GM12878 (cell line): ENCODE results near the gene FAM114A1. TPM values are rescaled to one million over a fixed set of nuclear protein-coding genes. Genes with fewer than 3 reads are reported as not detected.

ENCODE experiments used
- ATAC-seq: fragments of 200-7000 bp; cut with Tn5 transposase; 3 replicates; pipeline ENCODE4 v1.9.1; 2020; ENCODE audit warnings: mild to moderate bottlenecking, moderate library complexity
- BruUV-seq: library from RNA; stranded (reverse); fragments of 400-500 nt; replicated peaks from 2 replicates; lab custom pipeline; 2021; lab: Mats Ljungman, UMichigan
- CTCF ChIA-PET: fragments of 300-600 bp; sonication (Branson Sonifier 250); formaldehyde crosslinking; extraction: SDS; loops from one replicate; lab custom pipeline; 2021; ENCODE audit warnings: inconsistent platforms; lab: Yijun Ruan, JAX
- POLR2A ChIA-PET: fragments of 350-600 bp; formaldehyde crosslinking; extraction: SDS; loops from one replicate; lab custom pipeline; 2021; ENCODE audit warnings: inconsistent platforms; lab: Charles Lee
- RAD21 ChIA-PET: fragments of 300-600 bp; sonication (Branson Sonifier 250); formaldehyde crosslinking; loops from one replicate; lab custom pipeline; 2023; ENCODE audit warnings: antibody characterized with exemption; ENCODE audit not compliant: unreplicated experiment; lab: Charles Lee
- SMC1A ChIA-PET: fragments of 300-600 bp; sonication (Branson Sonifier 250); formaldehyde crosslinking; loops from one replicate; lab custom pipeline; 2023; ENCODE audit not compliant: unreplicated experiment, uncharacterized antibody; lab: Charles Lee
- DNase-seq: peaks from one replicate; pipeline ENCODE4 v3.0.0-alpha.2; 2011; ENCODE audit warnings: low read depth, low spot score
- FAIRE-seq: peaks from 3 replicates; lab custom pipeline; 2011; peaks lifted over from hg19 to GRCh38; lab: Jason Lieb, UNC
- H2AFZ ChIP-seq: 2 replicates; pipeline ENCODE4 v1.6.0; 2011; ENCODE audit warnings: low read depth, low read length, control low read depth; ENCODE audit not compliant: control insufficient read depth
- H3K27ac ChIP-seq: 2 replicates; pipeline ENCODE4 v1.5.1; 2011; ENCODE audit warnings: control low read depth; ENCODE audit not compliant: control insufficient read depth, insufficient read depth
- H3K27me3 ChIP-seq, 2 experiments: replicated peaks in 1 of 2; 2 replicates each; pipeline versions ENCODE4 v1.6.0 to v1.6.1; 2011; ENCODE audit warnings: low read length in 1 of 2; ENCODE audit not compliant: control insufficient read depth in 2 of 2, insufficient read depth in 2 of 2
- H3K36me3 ChIP-seq, 2 experiments: 2 replicates each; pipeline ENCODE4 v1.5.1; 2011; ENCODE audit warnings: low read length in 1 of 2; ENCODE audit not compliant: control insufficient read depth in 2 of 2, insufficient read depth in 2 of 2
- H3K4me1 ChIP-seq: 2 replicates; pipeline ENCODE4 v1.6.1; 2011; ENCODE audit warnings: mild to moderate bottlenecking, low read length, moderate library complexity, mixed read lengths; ENCODE audit not compliant: control insufficient read depth, insufficient read depth
- H3K4me2 ChIP-seq: 2 replicates; pipeline ENCODE4 v1.6.0; 2011; ENCODE audit warnings: control low read depth; ENCODE audit not compliant: control insufficient read depth, insufficient read depth
- H3K4me3 ChIP-seq: fragments of 200-600 bp; sonication (generic); 2 replicates; pipeline ENCODE4 v1.5.1; 2016
- H3K79me2 ChIP-seq: 2 replicates; pipeline ENCODE4 v1.6.0; 2011; ENCODE audit warnings: low read length; ENCODE audit not compliant: control insufficient read depth, insufficient read depth
- H3K9ac ChIP-seq: 2 replicates; pipeline ENCODE4 v1.8.0; 2011; ENCODE audit warnings: low read length, control low read depth, mixed read lengths; ENCODE audit not compliant: control insufficient read depth, insufficient read depth
- H3K9me3 ChIP-seq: replicated peaks from 3 replicates; pipeline ENCODE4 v1.5.1; 2011; ENCODE audit warnings: mild to moderate bottlenecking, low read length; ENCODE audit not compliant: control insufficient read depth, insufficient read depth
- H4K20me1 ChIP-seq: 2 replicates; pipeline ENCODE4 v1.6.0; 2011; ENCODE audit not compliant: control insufficient read depth, insufficient read depth
- ASH2L ChIP-seq: fragments of 300-600, 200-600 bp; sonication (generic); IDR thresholded peaks from 2 replicates; pipeline ENCODE4 v1.6.1; 2017; ENCODE audit warnings: low read depth, mild to moderate bottlenecking, borderline replicate concordance
- KDM1A ChIP-seq: fragments of 200-600 bp; sonication (generic); IDR thresholded peaks from 2 replicates; pipeline ENCODE4 v1.6.1; 2016; ENCODE audit warnings: borderline replicate concordance
- NKRF ChIP-seq: fragments of 450-650 bp; conservative IDR thresholded peaks from 2 replicates; pipeline ENCODE4 v1.6.1; 2017; ENCODE audit warnings: mild to moderate bottlenecking, moderate library complexity
- NRF1 ChIP-seq: conservative IDR thresholded peaks from 2 replicates; pipeline ENCODE4 v1.6.1; 2011; ENCODE audit warnings: mild to moderate bottlenecking, low read depth, low read length, improper control_type of control experiment
- SIN3A ChIP-seq: IDR thresholded peaks from 2 replicates; pipeline ENCODE4 v1.6.1; 2012; ENCODE audit warnings: low read depth, low read length, improper control_type of control experiment
- SMC3 ChIP-seq: IDR thresholded peaks from 2 replicates; pipeline ENCODE4 v1.6.1; 2011; ENCODE audit warnings: low read length, improper control_type of control experiment, borderline replicate concordance
- ZNF384 ChIP-seq: IDR thresholded peaks from 2 replicates; pipeline ENCODE4 v1.6.1; 2012; ENCODE audit warnings: low read depth, mild to moderate bottlenecking, low read length, improper control_type of control experiment, borderline replicate concordance
- WGBS: methylation state at CpG from one replicate; pipeline ENCODE4 v1.1.6; 2016; ENCODE audit warnings: low lambda C conversion rate; ENCODE audit not compliant: insufficient replicate concordance, insufficient coverage; ENCODE audit errors: missing lambda C conversion rate; 5-methylcytosine and 5-hydroxymethylcytosine counted together
- in situ Hi-C: fragments of 300-500 bp; cut with MboI; formaldehyde crosslinking; loops from 9 replicates; pipeline ENCODE4 v1.14.3; 2018; ENCODE audit warnings: mixed read lengths
- intact Hi-C: fragments of 100-400 bp; cut with micrococcal nuclease; formaldehyde crosslinking; loops from one replicate; pipeline ENCODE4 v1.14.2; 2022; ENCODE audit not compliant: unreplicated experiment
- polyA plus RNA-seq, 11 experiments: library from polyadenylated mRNA; depleted of rRNA in 4 of 11; unstranded in 6 of 11; stranded (reverse) in 5 of 11; fragments of >200 nt; fragmentation: Nextera tagmentation in 4 of 11; fragmentation: Illumina TruSeq in 1 of 11; extraction: Ambion mirVana in 4 of 11; extraction: Trizol in 1 of 11; gene quantifications; 1 replicate in 1 of 11; 2 replicates in 10 of 11; pipeline versions ENCODE4 v1.2.1 to v1.2.3, GENCODE V29; 2011 to 2016; ENCODE audit warnings: inconsistent platforms in 2 of 11, missing spikeins in 2 of 11, low read depth in 1 of 11
- total RNA-seq, 4 experiments: library from RNA; depleted of rRNA in 3 of 4; stranded (reverse); fragments of >200 nt in 3 of 4; fragmentation: Illumina TruSeq in 1 of 4; extraction: Trizol in 1 of 4; gene quantifications; 2 replicates each; pipeline versions ENCODE4 v1.2.1 to v1.2.3, GENCODE V29; 2013 to 2021

FAM114A1 gene
- total and polyA plus RNA-seq, 10 of the 15 experiments (the other 5 are each of a cell fraction or from before 2014, with no cell fraction given), result 1.3 to 6.2 (median 3.9) TPM

GRCh38 chr4:38923746-38924145 lies 56.1 kb downstream of the FAM114A1 start:
- 44% methylated on average over 2 of the region's 2 CpGs for WGBS
- no TSS peak for BruUV-seq
- in situ Hi-C loops (loop anchor here (25.0 kb wide), 1 partner anchor 514 kb away; no protein-coding TSS in a partner anchor), intact Hi-C loops (no loop called here)
- H3K9me3 ChIP-seq, result no peaks in the 10 kb centered on the region
- RAD21 ChIA-PET, result no interaction called here
- no peaks in the 10 kb centered on the region for H3K4me1 ChIP-seq
- H2AFZ ChIP-seq, result no peak overlapping the region
- SMC1A ChIA-PET, result interaction anchor here (0.7 to 1.6 kb wide), 6 partner anchors 8 to 165 kb away, joined by 3 to 5 read pairs (median 4); no protein-coding TSS in a partner anchor
- FAIRE-seq, result no peak
- no peak for DNase-seq
- no peak overlapping the region for H3K4me2 ChIP-seq
- H3K36me3 ChIP-seq, result no peaks in the 10 kb centered on the region
- CTCF ChIA-PET, result interaction anchor here (0.9 to 1.2 kb wide), 2 partner anchors 21 to 212 kb away, joined by 4 to 5 read pairs; no protein-coding TSS in a partner anchor
- no peak for ATAC-seq
- H3K9ac ChIP-seq, result no peak overlapping the region
- POLR2A ChIA-PET, result interaction anchor here (0.7 kb wide), 2 partner anchors 18 to 80 kb away, joined by 3 to 5 read pairs; no protein-coding TSS in a partner anchor
- no peaks in the 10 kb centered on the region for H3K79me2 ChIP-seq
- no peak overlapping the region for H3K4me3 ChIP-seq
- H4K20me1 ChIP-seq, result no peaks in the 10 kb centered on the region
- no peaks in the 10 kb centered on the region for H3K27me3 ChIP-seq
- no peak overlapping the region for H3K27ac ChIP-seq
- TF ChIP-seq SMC3 (no peak), ASH2L (no peak), NKRF (no peak), SIN3A (no peak), ZNF384 (no peak), NRF1 (no peak), KDM1A (no peak)
